Muscle layer of colon (tissue), 2 donors: Measurements from ENCODE around the gene TNRC6C.
"Not testable (repeated sequence)": the region's sequence is repeated elsewhere in the genome, so short reads cannot be mapped to it uniquely, and the experiment has no call there.

Source experiments
- H3K27ac ChIP-seq: one replicate; pipeline ENCODE4 v1.7.0; 2013; ENCODE audit warnings: low read depth, mild to moderate bottlenecking, low read length, moderate library complexity
- H3K27me3 ChIP-seq, 2 donors: one replicate each; pipeline ENCODE4 v1.7.0; 2013; ENCODE audit warnings: low read length in 2 of 2, mild to moderate bottlenecking in 2 of 2; ENCODE audit not compliant: insufficient read depth in 2 of 2, control insufficient read depth in 1 of 2
- H3K36me3 ChIP-seq: one replicate; pipeline ENCODE4 v1.7.0; 2013; ENCODE audit warnings: mild to moderate bottlenecking, low read length; ENCODE audit not compliant: insufficient read depth
- H3K4me1 ChIP-seq: one replicate; pipeline ENCODE4 v1.7.0; 2013; ENCODE audit warnings: mild to moderate bottlenecking, low read length; ENCODE audit not compliant: insufficient read depth
- H3K4me3 ChIP-seq, 2 donors: one replicate each; pipeline ENCODE4 v1.7.0; 2013; ENCODE audit warnings: low read length in 2 of 2, low read depth in 1 of 2, mild to moderate bottlenecking in 1 of 2, moderate library complexity in 1 of 2
- H3K9ac ChIP-seq: one replicate; pipeline ENCODE4 v1.7.0; 2013; ENCODE audit warnings: low read length
- H3K9me3 ChIP-seq: one replicate; pipeline ENCODE4 v1.7.0; 2013; ENCODE audit warnings: mild to moderate bottlenecking, low read length
- donor health status: abdominal sarcoma.
- donor health status: Adenocarcinoma of cecum.

The TNRC6C gene

GRCh38 chr17:78057113-78057740 is 98.7 kb downstream of the TNRC6C start:
- no peak overlapping the region for H3K4me3 ChIP-seq
- no peak overlapping the region for H3K9ac ChIP-seq
- H3K27ac ChIP-seq = no peak overlapping the region
- H3K4me1 ChIP-seq = peaks cover 12% of the 10 kb centered on the region
- no peaks in the 10 kb centered on the region for H3K27me3 ChIP-seq
- H3K9me3 ChIP-seq = no peaks in the 10 kb centered on the region
- no peaks in the 10 kb centered on the region for H3K36me3 ChIP-seq

- Histone ChIP-seq H3K27me3 (no peaks in the 10 kb centered on the region), H3K9me3 (no peaks in the 10 kb centered on the region), H3K9ac (no peak overlapping the region), H3K27ac (no peak overlapping the region), H3K4me1 (peaks cover 12% of the 10 kb centered on the region), H3K4me3 (no peak overlapping the region), H3K36me3 (no peaks in the 10 kb centered on the region)
Observed at GRCh38 chr17:78058001-78058400, 99.5 kb downstream of the TNRC6C start.

- H3K36me3 ChIP-seq = no peaks in the 10 kb centered on the region
- H3K4me3 ChIP-seq = no peak overlapping the region
- no peaks in the 10 kb centered on the region for H3K9me3 ChIP-seq
- H3K27me3 ChIP-seq = no peaks in the 10 kb centered on the region
- H3K27ac ChIP-seq = peak overlapping the region; percentile 45
- peaks cover 12% of the 10 kb centered on the region for H3K4me1 ChIP-seq
- no peak overlapping the region for H3K9ac ChIP-seq
Observed at GRCh38 chr17:78058581-78058980, 100.1 kb downstream of the TNRC6C start.

GRCh38 chr17:78062596-78062995 is 104.1 kb downstream of the TNRC6C start:
- Histone ChIP-seq H3K4me3 (no peak overlapping the region), H3K27ac (no peak overlapping the region), H3K4me1 (peaks cover 11% of the 10 kb centered on the region)

GRCh38 chr17:78063489-78063888 is 105.0 kb downstream of the TNRC6C start:
- H3K4me1 ChIP-seq = peaks cover 2% of the 10 kb centered on the region
- H3K27me3 ChIP-seq = no peaks in the 10 kb centered on the region
- no peak overlapping the region for H3K4me3 ChIP-seq
- no peak overlapping the region for H3K9ac ChIP-seq
- peaks cover 29% of the 10 kb centered on the region for H3K36me3 ChIP-seq
- no peaks in the 10 kb centered on the region for H3K9me3 ChIP-seq
- H3K27ac ChIP-seq = no peak overlapping the region

More at GRCh38 chr17:78062596-78062995, 104.1 kb downstream of the TNRC6C start:
- Histone ChIP-seq H3K27me3 (no peaks in the 10 kb centered on the region), H3K9ac (no peak overlapping the region), H3K9me3 (no peaks in the 10 kb centered on the region), H3K36me3 (peaks cover 21% of the 10 kb centered on the region)

- H3K4me1 ChIP-seq = no peaks in the 10 kb centered on the region
- no peak overlapping the region for H3K4me3 ChIP-seq
- H3K9me3 ChIP-seq = no peaks in the 10 kb centered on the region
- no peak overlapping the region for H3K9ac ChIP-seq
- peaks cover 31% of the 10 kb centered on the region for H3K36me3 ChIP-seq
- H3K27me3 ChIP-seq = no peaks in the 10 kb centered on the region
- H3K27ac ChIP-seq = no peak overlapping the region
Observed at GRCh38 chr17:78064708-78065107, 106.2 kb downstream of the TNRC6C start.

- H3K9ac ChIP-seq, H3K4me1 ChIP-seq, H3K27ac ChIP-seq, H3K4me3 ChIP-seq, H3K27me3 ChIP-seq, H3K9me3 ChIP-seq: not testable (repeated sequence)
- H3K36me3 ChIP-seq = peaks cover 46% of the 10 kb centered on the region
Observed at GRCh38 chr17:78066976-78067375, 108.5 kb downstream of the TNRC6C start.

GRCh38 chr17:78069695-78070094 is 111.2 kb downstream of the TNRC6C start:
- Histone ChIP-seq H3K9me3 (no peaks in the 10 kb centered on the region), H3K9ac (no peak overlapping the region), H3K4me1 (no peaks in the 10 kb centered on the region), H3K27ac (no peak overlapping the region), H3K4me3 (no peak overlapping the region), H3K36me3 (peaks cover 68% of the 10 kb centered on the region), H3K27me3 (no peaks in the 10 kb centered on the region)

GRCh38 chr17:78072961-78073360 is 114.5 kb downstream of the TNRC6C start:
- Histone ChIP-seq H3K4me1 (no peaks in the 10 kb centered on the region), H3K27ac (no peak overlapping the region), H3K9me3 (no peaks in the 10 kb centered on the region), H3K9ac (no peak overlapping the region), H3K27me3 (no peaks in the 10 kb centered on the region), H3K36me3 (peaks cover 78% of the 10 kb centered on the region), H3K4me3 (no peak overlapping the region)

- Histone ChIP-seq H3K27me3 (no peaks in the 10 kb centered on the region), H3K4me1 (no peaks in the 10 kb centered on the region), H3K9ac (no peak overlapping the region), H3K9me3 (no peaks in the 10 kb centered on the region), H3K4me3 (no peak overlapping the region), H3K36me3 (peaks cover 72% of the 10 kb centered on the region), H3K27ac (no peak overlapping the region)
Observed at GRCh38 chr17:78075011-78075410, 116.5 kb downstream of the TNRC6C start.

GRCh38 chr17:78075545-78075944 is 117.0 kb downstream of the TNRC6C start:
- Histone ChIP-seq H3K27me3 (no peaks in the 10 kb centered on the region), H3K27ac (no peak overlapping the region), H3K36me3 (peaks cover 68% of the 10 kb centered on the region), H3K9ac (no peak overlapping the region), H3K4me1 (no peaks in the 10 kb centered on the region), H3K4me3 (no peak overlapping the region), H3K9me3 (no peaks in the 10 kb centered on the region)

- Histone ChIP-seq H3K9ac (no peak overlapping the region), H3K36me3 (peaks cover 50% of the 10 kb centered on the region), H3K4me1 (no peaks in the 10 kb centered on the region), H3K4me3 (no peak overlapping the region), H3K27me3 (no peaks in the 10 kb centered on the region), H3K27ac (no peak overlapping the region), H3K9me3 (no peaks in the 10 kb centered on the region)
Observed at GRCh38 chr17:78079253-78079652, 120.8 kb downstream of the TNRC6C start.
